ENCODE measurements around the gene CPED1. TPM values are rescaled to one million over a fixed set of nuclear protein-coding genes. Genes with fewer than 3 reads are reported as not detected.

The CPED1 gene
- total RNA-seq, 3 donors from 2014 or later (not counting 1 experiment from before 2014, with no cell fraction given): 0.50 to 1.3 (median 0.96) TPM

DNA sequence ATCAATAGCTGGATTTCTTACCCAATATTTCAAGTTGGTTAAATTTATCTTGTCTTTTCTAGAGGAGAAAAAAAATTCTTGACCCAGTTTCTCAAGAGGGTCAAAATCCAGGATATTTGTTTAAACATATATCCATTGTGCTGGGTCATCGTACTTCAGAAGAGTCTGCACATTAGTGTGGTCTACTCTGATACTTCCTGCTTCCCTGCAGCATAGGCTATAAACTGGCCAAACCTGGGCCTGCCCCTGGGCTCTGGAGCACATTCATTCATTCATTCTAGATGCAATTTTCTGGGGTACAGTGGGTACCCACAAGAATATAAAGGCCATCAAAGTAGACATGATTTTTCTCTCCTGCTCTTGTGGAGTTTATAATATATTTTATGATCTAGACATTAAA is 198.2 kb downstream of the CPED1 start:
- Histone ChIP-seq H3K4me1 (ENCODE audit: control insufficient read depth, insufficient read depth, low read length) (no peaks in the 10 kb centered on the region), H3K9me3 (ENCODE audit: control insufficient read depth, insufficient read depth, low read length) (peaks cover 3% of the 10 kb centered on the region), H3K27ac (ENCODE audit: low read length) (no peak overlapping the region), H3K27me3 (ENCODE audit: control insufficient read depth, insufficient read depth, low read length) (peaks cover 2% of the 10 kb centered on the region), H3K36me3 (ENCODE audit: control insufficient read depth, insufficient read depth, low read length) (no peaks in the 10 kb centered on the region), H3K4me3 (ENCODE audit: low read length) (no peak overlapping the region)
- Mint-ChIP-seq H3K4me1 (peaks cover 0 to 5% of the 10 kb centered on the region in 2 donors), H3K9me3 (peaks cover 2% of the 10 kb centered on the region in 2 donors), H3K36me3 (no peaks in the 10 kb centered on the region), H3K4me3 (no peak overlapping the region), H3K27ac (no peak overlapping the region), H3K27me3 (ENCODE audit: low read depth in 2 of 2) (peaks cover 0 to 3% of the 10 kb centered on the region in 2 donors)
- DNase-seq (no peak), ATAC-seq (no peak)
- WGBS (ENCODE audit: insufficient coverage): 50% methylated on average over 1 of the region's 1 CpG
- TF ChIP-seq, protein P1, sequence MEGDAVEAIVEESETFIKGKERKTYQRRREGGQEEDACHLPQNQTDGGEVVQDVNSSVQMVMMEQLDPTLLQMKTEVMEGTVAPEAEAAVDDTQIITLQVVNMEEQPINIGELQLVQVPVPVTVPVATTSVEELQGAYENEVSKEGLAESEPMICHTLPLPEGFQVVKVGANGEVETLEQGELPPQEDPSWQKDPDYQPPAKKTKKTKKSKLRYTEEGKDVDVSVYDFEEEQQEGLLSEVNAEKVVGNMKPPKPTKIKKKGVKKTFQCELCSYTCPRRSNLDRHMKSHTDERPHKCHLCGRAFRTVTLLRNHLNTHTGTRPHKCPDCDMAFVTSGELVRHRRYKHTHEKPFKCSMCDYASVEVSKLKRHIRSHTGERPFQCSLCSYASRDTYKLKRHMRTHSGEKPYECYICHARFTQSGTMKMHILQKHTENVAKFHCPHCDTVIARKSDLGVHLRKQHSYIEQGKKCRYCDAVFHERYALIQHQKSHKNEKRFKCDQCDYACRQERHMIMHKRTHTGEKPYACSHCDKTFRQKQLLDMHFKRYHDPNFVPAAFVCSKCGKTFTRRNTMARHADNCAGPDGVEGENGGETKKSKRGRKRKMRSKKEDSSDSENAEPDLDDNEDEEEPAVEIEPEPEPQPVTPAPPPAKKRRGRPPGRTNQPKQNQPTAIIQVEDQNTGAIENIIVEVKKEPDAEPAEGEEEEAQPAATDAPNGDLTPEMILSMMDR (IDR thresholded peaks at IDR 0.05): no peak
- intact Hi-C loops (cut with micrococcal nuclease): no loop called here

DNA sequence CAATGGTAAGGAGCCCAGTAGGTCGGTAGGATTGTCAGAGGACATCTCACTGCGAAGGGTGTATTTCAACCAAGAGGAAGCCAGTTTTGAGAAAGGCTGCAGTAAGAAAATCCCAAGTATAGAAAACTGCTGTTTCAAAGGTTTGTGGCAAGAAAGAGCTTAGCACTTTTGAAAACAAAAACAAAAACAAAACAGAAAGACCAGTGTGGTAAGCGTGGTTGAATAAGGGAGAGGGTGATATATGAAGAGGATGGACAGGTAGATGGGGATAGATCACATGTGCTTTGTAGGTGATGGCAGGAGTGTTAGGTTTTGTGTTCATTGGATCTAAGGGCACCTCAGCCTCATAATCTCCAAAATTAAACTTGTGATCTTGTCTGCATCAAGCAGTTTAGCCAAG is 198.7 kb downstream of the CPED1 start:
- Histone ChIP-seq H3K4me1 (ENCODE audit: control insufficient read depth, insufficient read depth, low read length) (no peaks in the 10 kb centered on the region), H3K9me3 (ENCODE audit: control insufficient read depth, insufficient read depth, low read length) (peaks cover 3% of the 10 kb centered on the region), H3K4me3 (ENCODE audit: low read length) (no peak overlapping the region), H3K27me3 (ENCODE audit: control insufficient read depth, insufficient read depth, low read length) (peaks cover 2% of the 10 kb centered on the region), H3K27ac (ENCODE audit: low read length) (no peak overlapping the region), H3K36me3 (ENCODE audit: control insufficient read depth, insufficient read depth, low read length) (no peaks in the 10 kb centered on the region)
- no peaks in the 10 kb centered on the region for H3K36me3 Mint-ChIP-seq
- peaks cover 0 to 5% of the 10 kb centered on the region in 2 donors for H3K4me1 Mint-ChIP-seq
- no peak overlapping the region for H3K4me3 Mint-ChIP-seq
- peaks cover 0 to 3% of the 10 kb centered on the region in 2 donors for H3K27me3 Mint-ChIP-seq (ENCODE audit: low read depth in 2 of 2)
- H3K27ac Mint-ChIP-seq: no peak overlapping the region
- ATAC-seq (no peak), DNase-seq (no peak)
- 68% methylated on average over 3 of the region's 3 CpGs for WGBS (ENCODE audit: insufficient coverage)
- H3K9me3 Mint-ChIP-seq: peaks cover 2% of the 10 kb centered on the region in 2 donors
- intact Hi-C loops (cut with micrococcal nuclease): no loop called here
- TF ChIP-seq, protein P1 (IDR thresholded peaks at IDR 0.05): no peak

DNA sequence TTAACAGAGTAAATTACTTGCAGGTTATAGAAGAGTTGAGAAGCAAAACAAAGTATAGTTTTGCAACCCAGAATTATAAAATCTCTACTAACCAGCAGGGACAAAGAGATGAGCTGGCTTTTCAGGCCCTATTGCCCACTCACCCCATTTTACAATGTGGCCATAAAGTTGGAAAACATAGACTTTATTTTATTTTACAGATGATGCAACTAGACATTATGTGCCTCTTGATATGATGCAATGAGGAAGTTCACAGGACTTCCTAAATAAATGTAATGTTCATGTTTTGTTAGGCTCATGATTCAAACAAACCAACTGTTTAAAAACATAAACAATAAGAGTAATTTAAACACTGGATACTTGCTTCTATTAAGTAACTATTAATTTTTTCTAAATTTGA is 199.2 kb downstream of the CPED1 start:
- H3K36me3 Mint-ChIP-seq: no peaks in the 10 kb centered on the region
- H3K27me3 Mint-ChIP-seq (ENCODE audit: low read depth in 2 of 2): peaks cover 0 to 3% of the 10 kb centered on the region in 2 donors
- no peak for ATAC-seq

DNA sequence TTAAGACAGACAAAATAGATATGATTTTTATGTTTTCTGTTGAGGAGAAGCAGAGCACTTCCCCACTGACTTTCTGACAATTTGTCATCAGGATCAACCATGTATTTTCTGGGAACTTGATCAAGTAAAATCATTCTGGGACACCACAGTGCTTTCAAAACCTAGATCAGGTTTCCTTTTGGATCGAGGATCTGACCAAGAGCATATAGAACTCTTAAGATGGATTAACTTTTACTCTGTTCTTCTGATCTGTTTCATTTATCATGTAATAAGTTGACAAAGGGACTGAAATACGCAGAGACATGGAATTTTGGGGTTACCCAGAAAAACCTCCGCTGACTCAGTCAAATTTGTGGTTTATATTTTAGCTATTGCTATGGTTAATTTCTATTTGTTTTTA is 204.3 kb downstream of the CPED1 start:
- Mint-ChIP-seq H3K36me3 (no peaks in the 10 kb centered on the region), H3K9me3 (peaks cover 2% of the 10 kb centered on the region in 2 donors), H3K4me3 (no peak overlapping the region), H3K27ac (no peak overlapping the region), H3K4me1 (no peaks in the 10 kb centered on the region), H3K27me3 (ENCODE audit: low read depth in 2 of 2) (peaks cover 0 to 3% of the 10 kb centered on the region in 2 donors)
- no peaks in the 10 kb centered on the region for H3K4me1 ChIP-seq (ENCODE audit: control insufficient read depth, insufficient read depth, low read length)
- no peak overlapping the region for H3K27ac ChIP-seq (ENCODE audit: low read length)
- H3K36me3 ChIP-seq (ENCODE audit: control insufficient read depth, insufficient read depth, low read length): no peaks in the 10 kb centered on the region
- TF ChIP-seq, protein P1 (IDR thresholded peaks at IDR 0.05): no peak
- 83% methylated on average over 3 of the region's 3 CpGs for WGBS (ENCODE audit: insufficient coverage)
- peaks cover 3% of the 10 kb centered on the region for H3K9me3 ChIP-seq (ENCODE audit: control insufficient read depth, insufficient read depth, low read length)
- no peak overlapping the region for H3K4me3 ChIP-seq (ENCODE audit: low read length)
- DNase-seq: no peak
- intact Hi-C loops (cut with micrococcal nuclease): no loop called here
- H3K27me3 ChIP-seq (ENCODE audit: control insufficient read depth, insufficient read depth, low read length): no peaks in the 10 kb centered on the region
- no peak for ATAC-seq

More for the DNA sequence above, 199.2 kb downstream of the CPED1 start:
- no peaks in the 10 kb centered on the region for H3K36me3 ChIP-seq (ENCODE audit: control insufficient read depth, insufficient read depth, low read length)
- TF ChIP-seq, protein P1 (IDR thresholded peaks at IDR 0.05): no peak
- H3K4me3 ChIP-seq (ENCODE audit: low read length): no peak overlapping the region
- peaks cover 2% of the 10 kb centered on the region for H3K27me3 ChIP-seq (ENCODE audit: control insufficient read depth, insufficient read depth, low read length)
- no peaks in the 10 kb centered on the region for H3K4me1 ChIP-seq (ENCODE audit: control insufficient read depth, insufficient read depth, low read length)
- Mint-ChIP-seq H3K4me3 (no peak overlapping the region), H3K4me1 (peaks cover 0 to 5% of the 10 kb centered on the region in 2 donors), H3K9me3 (peaks cover 2% of the 10 kb centered on the region in 2 donors), H3K27ac (no peak overlapping the region)
- peaks cover 3% of the 10 kb centered on the region for H3K9me3 ChIP-seq (ENCODE audit: control insufficient read depth, insufficient read depth, low read length)
- DNase-seq: no peak
- no peak overlapping the region for H3K27ac ChIP-seq (ENCODE audit: low read length)
- intact Hi-C loops (cut with micrococcal nuclease): no loop called here

Measured in natural killer cell (primary cell).